Subcutaneous adipose tissue (tissue), 4 donors: Measurements from ENCODE around the gene DRC1. TPM values are rescaled to one million over a fixed set of nuclear protein-coding genes. Genes with fewer than 3 reads are reported as not detected.

Source experiments
- CTCF ChIP-seq: fragments of 450-650 bp; IDR thresholded peaks from one replicate; pipeline ENCODE4 v1.5.1; 2016; ENCODE audit warnings: low read depth, mild to moderate bottlenecking, control low read depth, antibody characterized with exemption, moderate library complexity
- total RNA-seq, 4 donors: library from RNA; depleted of rRNA; stranded (reverse); fragments of >200 nt; gene quantifications; one replicate each; pipeline ENCODE4 v1.1.0, GENCODE V29; 2016

DRC1 gene
- total RNA-seq, 4 donors from 2014 or later: not detected

- TF ChIP-seq CTCF: no peak
These were observed 91.2 kb downstream of the DRC1 start for GRCh38 chr2:26492749-26493515.

- TF ChIP-seq CTCF: no peak
These were observed 91.8 kb downstream of the DRC1 start for GRCh38 chr2:26493566-26493965.

- TF ChIP-seq CTCF: no peak
These were observed 92.5 kb downstream of the DRC1 start for GRCh38 chr2:26494199-26494598.

- no peak for TF ChIP-seq CTCF
These were observed 93.2 kb downstream of the DRC1 start for GRCh38 chr2:26494891-26495290.

GRCh38 chr2:26495705-26496297 lies 94.1 kb downstream of the DRC1 start:
- TF ChIP-seq CTCF: no peak

- TF ChIP-seq CTCF: no peak
These were observed 98.7 kb downstream of the DRC1 start for GRCh38 chr2:26500406-26500805.

- no peak for TF ChIP-seq CTCF
These were observed 101.6 kb downstream of the DRC1 start for GRCh38 chr2:26503231-26503880.
